HepG2 (cell line): ENCODE results near the gene TCF3. TPM values are rescaled to one million over a fixed set of nuclear protein-coding genes. Genes with fewer than 3 reads are reported as not detected.
A peak's percentile ranks its signal among the peaks of the same experiment; 100 is the strongest.

Source experiments
- ATAC-seq: fragments of 200-7000 bp; cut with Tn5 transposase; 3 replicates; pipeline ENCODE4 v1.9.1; 2020; ENCODE audit warnings: mild to moderate bottlenecking, moderate library complexity
- BruUV-seq: library from RNA; stranded (reverse); fragments of 400-500 nt; replicated peaks from 2 replicates; lab custom pipeline; 2021; lab: Mats Ljungman, UMichigan
- CTCF ChIA-PET: fragments of 300-600 bp; formaldehyde crosslinking; extraction: SDS; loops from one replicate; lab custom pipeline; 2021; ENCODE audit warnings: low total read pairs, inconsistent platforms, low intra/inter-chr PET ratio; lab: Yijun Ruan, JAX
- POLR2A ChIA-PET: fragments of 350-600 bp; sonication (Branson Sonifier 250); formaldehyde crosslinking; loops from one replicate; lab custom pipeline; 2020; ENCODE audit warnings: antibody characterized with exemption, inconsistent platforms; lab: Yijun Ruan, JAX
- DNase-seq: peaks from one replicate; pipeline ENCODE4 v3.0.0-alpha.2; 2015; ENCODE audit warnings: low spot score
- FAIRE-seq: peaks from 3 replicates; lab custom pipeline; 2011; peaks lifted over from hg19 to GRCh38; lab: Jason Lieb, UNC
- H2AFZ ChIP-seq: one replicate; pipeline ENCODE4 v1.6.1; 2011; ENCODE audit warnings: low read length, inconsistent platforms
- H3K27ac ChIP-seq: fragments of 300-600 bp; 3 replicates; pipeline ENCODE4 v1.8.0; 2011; ENCODE audit warnings: mixed run types, mild to moderate bottlenecking, mixed read lengths, low read length, inconsistent platforms; ENCODE audit not compliant: insufficient read depth; ENCODE audit errors: extremely low read length
- H3K27me3 ChIP-seq, 2 experiments: fragments of 200-600 bp in 1 of 2; 2 replicates in 1 of 2; 3 replicates in 1 of 2; pipeline versions ENCODE4 v1.6.0 to v1.8.0; 2011; ENCODE audit warnings: low read length in 2 of 2, mild to moderate bottlenecking in 2 of 2, moderate library complexity in 2 of 2, inconsistent platforms in 1 of 2; ENCODE audit not compliant: insufficient read depth in 2 of 2, control insufficient read depth in 1 of 2
- H3K36me3 ChIP-seq, 2 experiments: fragments of 200-600 bp in 1 of 2; replicated peaks in 1 of 2; 2 replicates in 1 of 2; 3 replicates in 1 of 2; pipeline versions ENCODE4 v1.5.1 to v1.8.0; 2011; ENCODE audit warnings: low read length in 2 of 2, inconsistent platforms in 1 of 2; ENCODE audit not compliant: insufficient read depth in 2 of 2, control insufficient read depth in 1 of 2
- H3K4me1 ChIP-seq: 2 replicates; pipeline ENCODE4 v1.5.1; 2012; ENCODE audit warnings: low read length, inconsistent platforms; ENCODE audit not compliant: insufficient read depth
- H3K4me2 ChIP-seq: 2 replicates; pipeline ENCODE4 v1.6.0; 2011; ENCODE audit warnings: low read depth, low read length, inconsistent platforms
- H3K4me3 ChIP-seq, 3 experiments: fragments of 200-600 bp in 1 of 3; sonication (generic), shearing (Covaris generic) in 1 of 3; replicated peaks in 1 of 3; 2 replicates each; pipeline ENCODE4 v1.5.1; 2011 to 2016; ENCODE audit warnings: low read length in 3 of 3, inconsistent platforms in 2 of 3, low read depth in 2 of 3, mild to moderate bottlenecking in 2 of 3, control low read depth in 1 of 3, mixed read lengths in 1 of 3; ENCODE audit not compliant: insufficient read depth in 1 of 3
- H3K79me2 ChIP-seq: one replicate; pipeline ENCODE4 v1.6.1; 2011; ENCODE audit warnings: low read length, inconsistent platforms; ENCODE audit not compliant: insufficient read depth
- H3K9ac ChIP-seq: 2 replicates; pipeline ENCODE4 v1.6.0; 2011; ENCODE audit warnings: mild to moderate bottlenecking, low read depth, low read length, inconsistent platforms; ENCODE audit not compliant: insufficient read depth
- H3K9me3 ChIP-seq: 2 replicates; pipeline ENCODE4 v1.5.1; 2012; ENCODE audit warnings: mild to moderate bottlenecking, low read length
- H4K20me1 ChIP-seq: 2 replicates; pipeline ENCODE4 v1.6.0; 2011; ENCODE audit warnings: inconsistent platforms, mild to moderate bottlenecking, low read length, moderate library complexity; ENCODE audit not compliant: insufficient read depth
- CHD2 ChIP-seq: IDR thresholded peaks from 2 replicates; pipeline ENCODE4 v1.6.1; 2011; ENCODE audit warnings: low read depth, low read length, improper control_type of control experiment
- EZH2 ChIP-seq: conservative IDR thresholded peaks from 2 replicates; pipeline ENCODE4 v1.6.1; 2012; ENCODE audit warnings: mild to moderate bottlenecking, low read depth, low read length, moderate library complexity
- NFAT5 ChIP-seq: sonication (generic); formaldehyde crosslinking; IDR thresholded peaks from 2 replicates; pipeline ENCODE4 v1.4.0; 2020; ENCODE audit warnings: missing genetic modification reagents
- ZNF790 ChIP-seq: sonication (generic); formaldehyde crosslinking; IDR thresholded peaks from 2 replicates; pipeline ENCODE4 v1.8.0; 2022; ENCODE audit warnings: missing genetic modification reagents, mild to moderate bottlenecking, borderline replicate concordance
- WGBS: methylation state at CpG from one replicate; pipeline ENCODE4 v1.1.6; 2017; ENCODE audit warnings: low lambda C conversion rate; 5-methylcytosine and 5-hydroxymethylcytosine counted together
- in situ Hi-C: cut with HindIII; loops from 2 replicates; pipeline ENCODE4 v1.10.0; 2017; ENCODE audit warnings: low pct_unique_long_range_greater_than_20kb; ENCODE audit not compliant: extremely low pct_ligation_motif_present
- intact Hi-C: fragments of 100-400 bp; cut with micrococcal nuclease; formaldehyde crosslinking; loops from one replicate; pipeline ENCODE4 v1.10.0; 2022; ENCODE audit not compliant: unreplicated experiment
- polyA plus RNA-seq, 8 experiments: library from polyadenylated mRNA; depleted of rRNA in 3 of 8; stranded (reverse) in 7 of 8; unstranded in 1 of 8; fragments of >200 nt; fragmentation: Illumina TruSeq in 4 of 8; extraction: Trizol in 4 of 8; gene quantifications; 2 replicates each; pipeline versions ENCODE4 v1.2.1 to v1.2.3, GENCODE V29; 2011 to 2016; ENCODE audit warnings: low read depth in 4 of 8, missing spikeins in 1 of 8, mixed read lengths in 1 of 8; ENCODE audit not compliant: insufficient read depth in 1 of 8
- total RNA-seq, 5 experiments: library from RNA; depleted of rRNA; stranded (reverse); fragments of >200 nt; fragmentation: Illumina TruSeq; extraction: Trizol; gene quantifications; 2 replicates each; pipeline ENCODE4 v1.2.3, GENCODE V29; 2016; ENCODE audit warnings: low read depth in 1 of 5

Gene TCF3
- total and polyA plus RNA-seq, 2 of the 13 experiments (the other 11 are each of a cell fraction or from before 2014, with no cell fraction given): 51.4 to 53.2 TPM

GRCh38 chr19:1700733-1701663, 48.6 kb upstream of the TCF3 start:
- CTCF ChIA-PET: no interaction called here
- Histone ChIP-seq H3K36me3 (no peaks in the 10 kb centered on the region), H3K27me3 (peaks cover 6 to 48% of the 10 kb centered on the region in 2 experiments), H3K27ac (no peak overlapping the region), H3K79me2 (no peaks in the 10 kb centered on the region), H4K20me1 (no peaks in the 10 kb centered on the region), H3K9ac (no peak overlapping the region), H2AFZ (no peak overlapping the region), H3K4me2 (peak overlapping the region; percentile 47), H3K4me1 (peaks cover 15% of the 10 kb centered on the region), H3K9me3 (no peaks in the 10 kb centered on the region), H3K4me3 (no peak overlapping the region)
- no TSS peak for BruUV-seq
- in situ Hi-C loops (no loop called here), intact Hi-C loops (no loop called here)
- no peak for FAIRE-seq
- peak; percentile 34 for ATAC-seq
- DNase-seq: no peak
- POLR2A ChIA-PET: no interaction called here
- WGBS: 19% methylated on average over 15 of the region's 26 CpGs
- TF ChIP-seq CHD2: no peak
- TF ChIP-seq ZNF790 (CRISPR knock-in tag): no peak
- TF ChIP-seq EZH2: peak; percentile 69; the same call in 1 of the 2 replicates
- no peak for TF ChIP-seq NFAT5
- TF ChIP-seq, all 625 proteins: peak for 1
